HG03378 (cell line): ENCODE measurements around the gene GPR42.

ENCODE experiments used
- ATAC-seq: cut with Tn5 transposase; IDR thresholded peaks from one replicate; pipeline ENCODE4 v1.9.1; 2021; ENCODE audit warnings: mild to moderate bottlenecking, moderate library complexity; ENCODE audit not compliant: unreplicated experiment

The GPR42 gene, protein sequence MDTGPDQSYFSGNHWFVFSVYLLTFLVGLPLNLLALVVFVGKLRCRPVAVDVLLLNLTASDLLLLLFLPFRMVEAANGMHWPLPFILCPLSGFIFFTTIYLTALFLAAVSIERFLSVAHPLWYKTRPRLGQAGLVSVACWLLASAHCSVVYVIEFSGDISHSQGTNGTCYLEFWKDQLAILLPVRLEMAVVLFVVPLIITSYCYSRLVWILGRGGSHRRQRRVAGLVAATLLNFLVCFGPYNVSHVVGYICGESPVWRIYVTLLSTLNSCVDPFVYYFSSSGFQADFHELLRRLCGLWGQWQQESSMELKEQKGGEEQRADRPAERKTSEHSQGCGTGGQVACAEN

DNA sequence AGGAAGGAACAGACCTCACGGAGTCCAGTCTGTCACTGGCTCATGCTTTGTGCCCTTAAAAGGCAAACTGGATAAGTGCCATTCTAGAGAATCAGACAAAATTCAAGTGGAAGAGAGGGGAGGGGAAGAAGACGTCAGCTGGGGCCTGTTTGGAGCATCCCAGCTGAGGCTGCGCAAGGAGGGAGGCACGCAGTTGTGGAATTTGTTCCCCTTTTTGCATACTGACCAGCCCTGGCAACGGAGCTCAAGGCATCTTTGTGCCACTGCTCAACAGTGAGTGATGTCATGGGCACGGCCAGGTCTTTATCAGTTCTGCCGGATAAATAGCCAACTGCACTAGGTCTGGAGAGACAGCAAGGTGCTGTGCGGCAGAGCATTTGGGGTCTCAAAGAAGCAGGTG lies at the start of gene GPR42:
TSS of gene GPR42 (plus strand) at position 347 of the 400 bp plus-strand sequence. CDS start 292 bp downstream, outside the sequence.
- ATAC-seq, result no peak

DNA sequence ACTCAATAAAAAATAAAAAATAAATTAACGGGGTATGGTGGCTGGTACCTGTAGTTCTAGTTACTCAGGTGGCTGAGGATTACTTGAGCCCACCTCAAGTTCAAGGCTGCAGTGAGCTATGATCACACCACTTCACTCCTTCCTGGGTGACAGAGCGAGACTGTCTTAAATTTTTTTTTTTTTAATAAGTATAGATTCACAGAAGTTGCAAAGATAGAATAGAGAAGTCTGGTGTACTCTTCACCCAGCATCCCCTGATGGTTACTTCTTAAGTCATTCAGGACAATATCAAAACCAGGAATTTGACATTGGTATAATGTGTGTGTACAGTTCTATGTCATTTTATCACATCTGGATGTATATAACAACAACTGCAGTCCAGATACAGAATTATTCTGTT lies 49.6 kb upstream of the GPR42 start:
- no peak for ATAC-seq

DNA sequence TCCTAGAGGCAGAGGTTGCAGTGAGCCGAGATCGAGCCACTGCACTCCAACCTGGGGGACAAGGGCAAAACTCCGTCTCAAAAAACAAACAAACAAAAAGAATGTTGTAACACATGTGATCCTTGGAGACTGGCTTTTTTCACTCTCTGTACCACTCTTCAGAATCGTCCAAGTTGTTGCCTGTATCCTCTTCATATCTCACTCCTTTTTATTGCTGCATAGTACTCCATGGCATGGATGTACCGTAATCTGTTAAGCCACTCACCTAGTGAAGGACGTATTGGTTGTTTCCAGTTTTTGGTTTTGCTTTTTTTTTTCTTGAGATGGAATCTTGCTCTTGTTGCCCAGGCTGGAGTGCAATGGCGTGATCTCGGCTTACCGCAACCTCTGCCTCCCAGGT lies 48.9 kb upstream of the GPR42 start:
- no peak for ATAC-seq

- ATAC-seq, result no peak
Measured at GRCh38 chr19:35327642-35328041, 43.2 kb upstream of the GPR42 start.

GRCh38 chr19:35328851-35329285 lies 42.0 kb upstream of the GPR42 start, which contains the start of gene CD22:
Gene CD22 (plus strand): TSS chr19:35329187. CDS start chr19:35332041, 2,854 bp downstream.
- no peak for ATAC-seq

- ATAC-seq, result no peak
Measured at GRCh38 chr19:35329323-35329722, 41.5 kb upstream of the GPR42 start.

- ATAC-seq, result peak; percentile 47
Measured at GRCh38 chr19:35330475-35330874, 40.4 kb upstream of the GPR42 start.

GRCh38 chr19:35331551-35332214 lies 39.2 kb upstream of the GPR42 start:
- no peak for ATAC-seq

DNA sequence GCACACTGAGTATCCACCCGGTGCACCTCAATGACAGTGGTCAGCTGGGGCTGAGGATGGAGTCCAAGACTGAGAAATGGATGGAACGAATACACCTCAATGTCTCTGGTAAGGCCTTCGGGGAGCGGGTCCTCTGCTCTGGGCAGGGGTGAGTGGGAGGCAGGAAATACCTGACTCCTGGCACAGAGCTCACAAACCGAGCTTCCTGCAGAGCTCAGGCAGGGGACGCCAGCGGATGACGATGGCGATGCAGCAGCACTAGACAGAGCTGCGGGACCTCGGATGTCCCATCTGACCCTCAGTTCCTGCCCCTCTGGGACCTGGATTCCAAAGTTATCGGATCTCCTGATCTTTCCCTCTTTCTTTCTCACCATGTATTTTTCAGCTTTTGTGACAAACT lies 38.1 kb upstream of the GPR42 start:
- ATAC-seq, result no peak

DNA sequence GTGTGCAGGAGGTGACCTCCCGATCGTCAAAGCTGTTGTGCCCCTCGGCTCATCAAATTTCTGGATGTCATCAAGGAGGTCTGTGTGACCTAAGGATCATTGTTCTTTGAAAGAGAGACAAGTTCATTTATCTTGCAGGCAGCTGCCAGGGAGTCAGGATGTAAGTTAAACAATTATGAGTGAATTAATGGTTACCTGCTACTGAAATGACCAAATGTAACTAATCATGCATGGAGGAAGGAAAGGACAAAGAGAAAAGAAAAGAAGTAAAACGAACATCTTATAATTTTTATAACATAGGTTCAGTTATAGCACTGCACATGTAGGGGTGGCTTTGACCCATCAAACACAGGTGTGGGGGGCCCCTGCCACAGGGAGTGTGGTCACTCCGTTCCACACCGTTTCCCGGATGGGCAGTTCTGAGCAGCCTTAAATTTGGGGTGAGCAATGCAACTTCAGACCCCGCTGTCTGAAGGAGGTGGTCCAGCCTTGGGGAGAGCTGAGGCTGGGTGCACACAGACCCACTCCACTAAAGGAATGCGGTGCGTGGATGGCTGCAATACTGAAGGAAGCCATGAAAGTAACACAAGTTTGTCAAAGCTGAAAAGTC lies 36.6 kb upstream of the GPR42 start:
- no peak for ATAC-seq

DNA sequence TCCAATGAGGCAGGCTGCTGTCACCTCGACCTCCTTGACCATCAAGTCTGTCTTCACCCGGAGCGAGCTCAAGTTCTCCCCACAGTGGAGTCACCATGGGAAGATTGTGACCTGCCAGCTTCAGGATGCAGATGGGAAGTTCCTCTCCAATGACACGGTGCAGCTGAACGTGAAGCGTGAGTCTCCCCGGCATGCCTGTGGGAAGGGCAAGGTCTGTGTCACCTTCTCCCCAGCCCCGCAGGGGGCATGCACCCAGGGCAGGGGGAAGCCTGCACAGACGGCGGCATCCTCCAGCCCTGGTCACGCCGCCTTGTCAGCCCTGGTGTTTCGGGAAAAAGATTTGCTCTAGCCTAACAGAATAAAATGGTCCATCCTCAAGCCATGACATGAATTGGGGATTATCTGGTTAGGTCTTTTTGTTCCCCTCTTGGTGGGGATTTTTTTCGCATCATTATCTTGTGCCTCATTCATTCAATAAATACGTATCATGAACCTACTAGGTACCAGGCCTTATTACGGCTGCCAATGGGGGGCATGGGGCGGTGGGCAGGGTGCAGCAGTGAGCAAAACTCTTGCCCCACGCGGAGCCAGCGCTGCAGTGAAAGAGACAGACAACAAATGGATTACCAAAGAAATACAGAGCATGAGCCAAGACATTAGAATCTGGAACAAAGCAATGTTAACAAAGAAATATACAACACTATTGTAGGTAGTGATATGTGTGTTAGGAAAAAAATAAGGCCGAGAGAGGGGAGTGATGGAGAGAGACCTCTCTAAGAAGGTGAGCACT lies 34.5 kb upstream of the GPR42 start:
- ATAC-seq, result no peak

DNA sequence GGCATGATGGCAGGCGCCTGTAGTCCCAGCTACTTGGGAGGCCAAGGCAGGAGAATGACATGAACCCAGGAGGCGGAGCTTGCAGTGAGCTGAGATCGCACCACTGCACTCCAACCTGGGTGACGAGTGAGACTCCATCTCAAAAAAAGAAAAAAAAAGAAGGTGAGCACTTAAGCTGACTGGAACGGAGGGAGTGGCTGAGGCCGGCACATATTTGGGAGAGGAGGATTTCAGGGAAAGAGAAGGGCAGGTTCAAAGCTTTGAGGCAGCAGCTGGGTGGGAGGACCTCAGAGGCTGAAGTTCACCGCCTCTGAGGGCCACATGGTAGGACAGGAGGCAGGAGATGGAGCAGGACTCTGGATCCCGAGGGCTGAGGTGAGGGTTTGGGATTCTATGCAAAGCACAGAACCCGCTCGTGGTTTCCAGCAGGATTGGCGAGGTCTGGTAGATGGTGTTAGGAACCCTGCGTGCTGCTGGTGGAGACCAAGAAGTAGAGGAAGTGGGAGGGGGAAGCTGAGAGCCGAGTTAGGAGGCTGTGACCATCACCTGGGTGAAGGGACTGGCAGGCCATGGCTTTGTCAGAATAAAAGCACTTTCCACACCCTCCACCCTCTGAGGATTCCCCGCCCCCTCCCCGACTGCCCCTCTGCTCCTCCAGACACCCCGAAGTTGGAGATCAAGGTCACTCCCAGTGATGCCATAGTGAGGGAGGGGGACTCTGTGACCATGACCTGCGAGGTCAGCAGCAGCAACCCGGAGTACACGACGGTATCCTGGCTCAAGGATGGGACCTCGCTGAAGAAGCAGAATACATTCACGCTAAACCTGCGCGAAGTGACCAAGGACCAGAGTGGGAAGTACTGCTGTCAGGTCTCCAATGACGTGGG lies 33.5 kb upstream of the GPR42 start:
- no peak for ATAC-seq

GRCh38 chr19:35337984-35338296 lies 32.9 kb upstream of the GPR42 start:
- no peak for ATAC-seq

DNA sequence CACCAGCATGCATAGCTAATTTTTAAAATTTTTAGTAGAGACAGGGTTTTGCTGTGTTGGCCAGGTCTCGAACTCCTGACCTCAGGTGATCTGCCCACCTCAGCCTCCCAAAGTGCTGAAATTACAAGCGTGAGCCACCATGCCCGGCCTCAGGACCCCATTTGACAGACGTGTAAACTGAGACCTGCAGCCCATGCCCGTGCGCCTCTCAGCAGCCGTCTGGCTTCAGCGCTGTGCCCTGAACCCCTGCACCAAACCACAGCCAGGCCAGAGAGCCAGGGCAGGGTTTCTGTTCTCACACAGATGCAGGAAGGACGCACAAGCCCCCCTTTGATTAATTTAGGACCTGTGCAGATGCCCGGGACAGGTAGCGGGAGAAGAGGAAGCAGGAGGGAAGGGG lies 30.4 kb upstream of the GPR42 start:
- no peak for ATAC-seq

DNA sequence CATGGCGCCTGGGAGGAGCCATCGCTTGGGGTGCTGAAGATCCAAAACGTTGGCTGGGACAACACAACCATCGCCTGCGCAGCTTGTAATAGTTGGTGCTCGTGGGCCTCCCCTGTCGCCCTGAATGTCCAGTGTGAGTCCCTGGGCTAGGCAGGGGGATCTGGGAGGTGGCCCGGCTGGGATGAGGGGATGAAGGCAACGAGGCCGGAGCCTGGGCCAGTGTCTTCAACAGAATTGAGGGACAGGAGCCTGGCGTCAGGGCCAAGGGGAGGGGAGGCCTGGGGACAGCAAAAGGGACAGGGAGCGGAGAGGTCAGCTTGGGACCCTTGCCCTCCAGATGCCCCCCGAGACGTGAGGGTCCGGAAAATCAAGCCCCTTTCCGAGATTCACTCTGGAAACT lies 29.9 kb upstream of the GPR42 start:
- ATAC-seq, result no peak

GRCh38 chr19:35341565-35342225 lies 29.2 kb upstream of the GPR42 start:
- ATAC-seq, result no peak

DNA sequence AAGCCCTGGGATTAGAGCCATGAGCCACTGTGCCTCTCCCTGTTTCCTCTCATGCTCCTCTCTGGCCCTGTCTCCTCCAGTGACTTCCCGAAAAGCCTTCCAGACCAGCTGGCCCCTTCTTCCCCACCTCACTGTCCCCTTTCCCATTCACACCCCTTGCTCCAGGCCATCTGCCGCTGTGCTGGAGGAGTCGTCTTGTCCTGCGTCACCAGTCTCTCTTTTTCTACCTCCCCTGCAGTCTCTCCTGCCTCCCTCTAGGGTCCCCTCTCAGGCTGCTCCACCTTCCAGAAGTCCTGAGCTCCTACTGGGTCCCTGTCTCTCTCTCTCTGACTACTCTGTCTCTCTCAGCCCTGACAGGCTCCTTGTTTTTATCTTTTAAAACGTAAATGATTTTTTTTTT lies 28.4 kb upstream of the GPR42 start:
- no peak for ATAC-seq

- no peak for ATAC-seq
Measured at GRCh38 chr19:35344511-35345031, 26.3 kb upstream of the GPR42 start.

DNA sequence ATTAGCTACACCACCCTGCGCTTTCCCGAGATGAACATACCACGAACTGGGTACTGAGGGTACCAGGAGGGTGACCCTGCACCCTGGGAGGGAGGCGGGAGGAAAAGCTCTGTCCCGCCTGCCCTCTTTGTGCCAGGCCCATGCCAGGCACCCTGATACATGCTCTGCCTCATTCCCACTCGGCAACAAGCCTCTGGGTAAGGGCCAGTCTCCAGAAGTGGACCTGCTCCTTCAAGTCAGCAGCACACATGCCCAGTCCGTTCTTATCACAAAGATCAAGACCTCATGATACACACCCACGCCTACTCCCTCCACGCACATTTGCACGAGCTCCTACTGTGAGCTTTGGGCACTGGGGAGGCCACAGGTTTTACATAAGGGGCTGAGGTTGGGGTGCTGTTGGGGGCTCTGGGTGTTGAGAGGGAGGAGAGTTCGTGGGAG lies 25.2 kb upstream of the GPR42 start:
- ATAC-seq, result no peak
